ENCODE results near the gene VWA8.

Gene VWA8

DNA sequence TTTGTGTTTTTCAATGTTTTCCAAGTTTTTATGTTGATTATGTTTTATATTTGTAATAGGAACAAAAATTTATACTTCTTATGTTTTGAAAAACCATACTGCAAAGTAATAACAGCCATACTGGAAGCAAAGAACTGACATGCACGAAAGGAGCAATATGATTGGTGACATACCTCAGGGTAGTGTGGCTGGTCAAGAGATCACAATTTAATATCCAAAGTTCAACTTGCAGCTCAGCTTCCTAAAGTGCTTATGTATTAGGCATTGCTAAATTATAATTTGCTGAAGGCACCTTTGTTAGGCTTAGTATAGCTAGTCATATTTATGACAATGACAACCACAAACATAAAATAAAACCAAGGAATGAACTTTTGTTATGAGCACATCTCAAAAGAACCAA is 25.9 kb downstream of the VWA8 start:
- TF ChIP-seq, protein P1, sequence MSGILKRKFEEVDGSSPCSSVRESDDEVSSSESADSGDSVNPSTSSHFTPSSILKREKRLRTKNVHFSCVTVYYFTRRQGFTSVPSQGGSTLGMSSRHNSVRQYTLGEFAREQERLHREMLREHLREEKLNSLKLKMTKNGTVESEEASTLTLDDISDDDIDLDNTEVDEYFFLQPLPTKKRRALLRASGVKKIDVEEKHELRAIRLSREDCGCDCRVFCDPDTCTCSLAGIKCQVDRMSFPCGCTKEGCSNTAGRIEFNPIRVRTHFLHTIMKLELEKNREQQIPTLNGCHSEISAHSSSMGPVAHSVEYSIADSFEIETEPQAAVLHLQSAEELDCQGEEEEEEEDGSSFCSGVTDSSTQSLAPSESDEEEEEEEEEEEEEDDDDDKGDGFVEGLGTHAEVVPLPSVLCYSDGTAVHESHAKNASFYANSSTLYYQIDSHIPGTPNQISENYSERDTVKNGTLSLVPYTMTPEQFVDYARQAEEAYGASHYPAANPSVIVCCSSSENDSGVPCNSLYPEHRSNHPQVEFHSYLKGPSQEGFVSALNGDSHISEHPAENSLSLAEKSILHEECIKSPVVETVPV (CRISPR knock-in tag; IDR thresholded peaks at IDR 0.05): no peak
- TF ChIP-seq ZNF8 (CRISPR knock-in tag; IDR thresholded peaks at IDR 0.05): no peak
- TF ChIP-seq ZFP3 (CRISPR knock-in tag; IDR thresholded peaks at IDR 0.05): no peak
- no peak for TF ChIP-seq ARNTL (CRISPR knock-in tag; IDR thresholded peaks at IDR 0.05; ENCODE audit: borderline replicate concordance, low read depth)
- no peak for TF ChIP-seq ZFP30 (CRISPR knock-in tag; IDR thresholded peaks at IDR 0.05)
- TF ChIP-seq PPARA (CRISPR knock-in tag; IDR thresholded peaks at IDR 0.05; ENCODE audit: borderline replicate concordance): no peak
- TF ChIP-seq, protein P2, sequence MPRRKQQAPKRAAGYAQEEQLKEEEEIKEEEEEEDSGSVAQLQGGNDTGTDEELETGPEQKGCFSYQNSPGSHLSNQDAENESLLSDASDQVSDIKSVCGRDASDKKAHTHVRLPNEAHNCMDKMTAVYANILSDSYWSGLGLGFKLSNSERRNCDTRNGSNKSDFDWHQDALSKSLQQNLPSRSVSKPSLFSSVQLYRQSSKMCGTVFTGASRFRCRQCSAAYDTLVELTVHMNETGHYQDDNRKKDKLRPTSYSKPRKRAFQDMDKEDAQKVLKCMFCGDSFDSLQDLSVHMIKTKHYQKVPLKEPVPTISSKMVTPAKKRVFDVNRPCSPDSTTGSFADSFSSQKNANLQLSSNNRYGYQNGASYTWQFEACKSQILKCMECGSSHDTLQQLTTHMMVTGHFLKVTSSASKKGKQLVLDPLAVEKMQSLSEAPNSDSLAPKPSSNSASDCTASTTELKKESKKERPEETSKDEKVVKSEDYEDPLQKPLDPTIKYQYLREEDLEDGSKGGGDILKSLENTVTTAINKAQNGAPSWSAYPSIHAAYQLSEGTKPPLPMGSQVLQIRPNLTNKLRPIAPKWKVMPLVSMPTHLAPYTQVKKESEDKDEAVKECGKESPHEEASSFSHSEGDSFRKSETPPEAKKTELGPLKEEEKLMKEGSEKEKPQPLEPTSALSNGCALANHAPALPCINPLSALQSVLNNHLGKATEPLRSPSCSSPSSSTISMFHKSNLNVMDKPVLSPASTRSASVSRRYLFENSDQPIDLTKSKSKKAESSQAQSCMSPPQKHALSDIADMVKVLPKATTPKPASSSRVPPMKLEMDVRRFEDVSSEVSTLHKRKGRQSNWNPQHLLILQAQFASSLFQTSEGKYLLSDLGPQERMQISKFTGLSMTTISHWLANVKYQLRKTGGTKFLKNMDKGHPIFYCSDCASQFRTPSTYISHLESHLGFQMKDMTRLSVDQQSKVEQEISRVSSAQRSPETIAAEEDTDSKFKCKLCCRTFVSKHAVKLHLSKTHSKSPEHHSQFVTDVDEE (CRISPR knock-in tag; IDR thresholded peaks at IDR 0.05): no peak
- TF ChIP-seq ISL1 (CRISPR knock-in tag; IDR thresholded peaks at IDR 0.05): no peak
- TF ChIP-seq ZNF565 (CRISPR knock-in tag; conservative IDR thresholded peaks at IDR 0.05; ENCODE audit: low read depth): no peak
- no peak for TF ChIP-seq GLIS3 (CRISPR knock-in tag; IDR thresholded peaks at IDR 0.05)
- TF ChIP-seq, protein P3, sequence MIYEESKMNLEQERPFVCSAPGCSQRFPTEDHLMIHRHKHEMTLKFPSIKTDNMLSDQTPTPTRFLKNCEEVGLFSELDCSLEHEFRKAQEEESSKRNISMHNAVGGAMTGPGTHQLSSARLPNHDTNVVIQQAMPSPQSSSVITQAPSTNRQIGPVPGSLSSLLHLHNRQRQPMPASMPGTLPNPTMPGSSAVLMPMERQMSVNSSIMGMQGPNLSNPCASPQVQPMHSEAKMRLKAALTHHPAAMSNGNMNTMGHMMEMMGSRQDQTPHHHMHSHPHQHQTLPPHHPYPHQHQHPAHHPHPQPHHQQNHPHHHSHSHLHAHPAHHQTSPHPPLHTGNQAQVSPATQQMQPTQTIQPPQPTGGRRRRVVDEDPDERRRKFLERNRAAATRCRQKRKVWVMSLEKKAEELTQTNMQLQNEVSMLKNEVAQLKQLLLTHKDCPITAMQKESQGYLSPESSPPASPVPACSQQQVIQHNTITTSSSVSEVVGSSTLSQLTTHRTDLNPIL (CRISPR knock-in tag; IDR thresholded peaks at IDR 0.05; ENCODE audit: low read depth): no peak
- ATAC-seq: no peak

DNA sequence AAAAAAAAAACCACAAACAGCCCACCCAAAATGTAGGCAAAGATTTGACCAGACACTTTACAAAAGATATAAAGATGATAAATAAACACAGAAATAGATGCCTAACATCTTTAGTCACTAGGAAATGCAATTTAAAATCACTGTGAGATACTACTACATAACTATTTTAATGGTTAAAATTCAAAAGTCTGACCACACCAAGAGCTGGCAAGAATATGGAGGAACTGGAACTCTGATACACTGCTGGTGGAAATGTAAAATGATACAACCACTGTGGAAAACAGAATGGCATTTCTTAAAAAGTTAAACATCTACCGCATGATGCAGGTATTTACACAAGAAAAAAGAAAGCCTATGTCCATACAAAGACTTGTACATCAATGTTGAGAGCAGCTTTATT is 26.8 kb downstream of the VWA8 start:
- no peak for ATAC-seq
- TF ChIP-seq, protein P2 (CRISPR knock-in tag; IDR thresholded peaks at IDR 0.05): no peak
- TF ChIP-seq ZFP3 (CRISPR knock-in tag; IDR thresholded peaks at IDR 0.05) (no peak), RARB (CRISPR knock-in tag; IDR thresholded peaks at IDR 0.05) (no peak), TCF4 (CRISPR knock-in tag; IDR thresholded peaks at IDR 0.05; ENCODE audit: borderline replicate concordance) (no peak), ISL1 (CRISPR knock-in tag; IDR thresholded peaks at IDR 0.05) (no peak), OSR1 (CRISPR knock-in tag; IDR thresholded peaks at IDR 0.05) (no peak), PPARA (CRISPR knock-in tag; IDR thresholded peaks at IDR 0.05; ENCODE audit: borderline replicate concordance) (no peak), CSDC2 (CRISPR knock-in tag; IDR thresholded peaks at IDR 0.05) (no peak), ZC3H10 (CRISPR knock-in tag; IDR thresholded peaks at IDR 0.05) (no peak), GLIS3 (CRISPR knock-in tag; IDR thresholded peaks at IDR 0.05) (no peak), ZNF565 (CRISPR knock-in tag; conservative IDR thresholded peaks at IDR 0.05; ENCODE audit: low read depth) (no peak)
- TF ChIP-seq, protein P3 (CRISPR knock-in tag; IDR thresholded peaks at IDR 0.05; ENCODE audit: low read depth): no peak
- TF ChIP-seq, protein P4, sequence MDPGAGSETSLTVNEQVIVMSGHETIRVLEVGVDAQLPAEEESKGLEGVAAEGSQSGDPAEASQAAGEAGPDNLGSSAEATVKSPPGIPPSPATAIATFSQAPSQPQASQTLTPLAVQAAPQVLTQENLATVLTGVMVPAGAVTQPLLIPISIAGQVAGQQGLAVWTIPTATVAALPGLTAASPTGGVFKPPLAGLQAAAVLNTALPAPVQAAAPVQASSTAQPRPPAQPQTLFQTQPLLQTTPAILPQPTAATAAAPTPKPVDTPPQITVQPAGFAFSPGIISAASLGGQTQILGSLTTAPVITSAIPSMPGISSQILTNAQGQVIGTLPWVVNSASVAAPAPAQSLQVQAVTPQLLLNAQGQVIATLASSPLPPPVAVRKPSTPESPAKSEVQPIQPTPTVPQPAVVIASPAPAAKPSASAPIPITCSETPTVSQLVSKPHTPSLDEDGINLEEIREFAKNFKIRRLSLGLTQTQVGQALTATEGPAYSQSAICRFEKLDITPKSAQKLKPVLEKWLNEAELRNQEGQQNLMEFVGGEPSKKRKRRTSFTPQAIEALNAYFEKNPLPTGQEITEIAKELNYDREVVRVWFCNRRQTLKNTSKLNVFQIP (CRISPR knock-in tag; IDR thresholded peaks at IDR 0.05; ENCODE audit: borderline replicate concordance, low read depth): no peak

DNA sequence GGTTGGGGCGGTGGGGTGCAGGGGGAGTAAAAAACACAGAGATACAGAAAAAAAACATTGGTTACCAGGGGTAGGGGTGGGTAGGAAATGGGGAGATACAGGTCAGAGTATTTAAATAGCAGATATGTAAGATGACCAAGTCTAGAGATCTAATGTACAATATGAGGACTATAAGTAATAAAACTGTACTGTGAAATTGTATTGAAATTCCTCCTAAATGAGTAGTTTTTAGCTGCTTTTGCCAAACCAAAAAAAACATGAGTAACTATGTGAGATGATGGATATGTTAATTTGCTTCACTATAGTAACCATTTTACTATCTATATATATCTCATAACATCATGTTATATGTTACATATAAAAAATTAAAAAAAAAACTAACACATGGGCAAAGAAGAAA is 29.6 kb downstream of the VWA8 start:
- TF ChIP-seq, protein P4 (CRISPR knock-in tag; IDR thresholded peaks at IDR 0.05; ENCODE audit: borderline replicate concordance, low read depth): no peak
- TF ChIP-seq GLIS3 (CRISPR knock-in tag; IDR thresholded peaks at IDR 0.05) (no peak), BACH2 (CRISPR knock-in tag; IDR thresholded peaks at IDR 0.05; ENCODE audit: borderline replicate concordance) (no peak)
- peak; percentile 60 for ATAC-seq
